Renal cortical epithelial cell (primary cell): Measurements from ENCODE around the gene LGALS9. TPM values are rescaled to one million over a fixed set of nuclear protein-coding genes. Genes with fewer than 3 reads are reported as not detected.

ENCODE experiments used
- DNase-seq: peaks from one replicate; pipeline ENCODE4 v3.0.0-alpha.2; 2011; ENCODE audit warnings: low read depth
- total RNA-seq: library from RNA; depleted of rRNA; stranded (reverse); fragments of >200 nt; gene quantifications from 2 replicates; pipeline ENCODE4 v1.2.3, GENCODE V29; 2014

The LGALS9 gene
- 2.3 and 6.1 TPM in 2 replicates for total RNA-seq

GRCh38 chr17:27630607-27631410, at the start of gene LGALS9:
Gene LGALS9 (plus strand): TSS chr17:27631188. CDS start chr17:27631266, 78 bp downstream.
- peak; percentile 35 for DNase-seq

GRCh38 chr17:27582696-27583095, 48.3 kb upstream of the LGALS9 start:
- DNase-seq: no peak

- no peak for DNase-seq
Observed at GRCh38 chr17:27585153-27585681, 45.8 kb upstream of the LGALS9 start.

- DNase-seq: no peak
Observed at GRCh38 chr17:27585792-27586191, 45.2 kb upstream of the LGALS9 start.

- no peak for DNase-seq
Observed at GRCh38 chr17:27586203-27586721, 44.7 kb upstream of the LGALS9 start.

- DNase-seq: no peak
Observed at GRCh38 chr17:27588354-27588753, 42.6 kb upstream of the LGALS9 start.

- DNase-seq: no peak
Observed at GRCh38 chr17:27590864-27591263, 40.1 kb upstream of the LGALS9 start.

- no peak for DNase-seq
Observed at GRCh38 chr17:27591986-27592385, 39.0 kb upstream of the LGALS9 start.

- DNase-seq: no peak
Observed at GRCh38 chr17:27593232-27593856, 37.6 kb upstream of the LGALS9 start.

GRCh38 chr17:27593857-27594255, 37.1 kb upstream of the LGALS9 start:
- DNase-seq: no peak

- DNase-seq: no peak
Observed at GRCh38 chr17:27595208-27595607, 35.8 kb upstream of the LGALS9 start.

- DNase-seq: no peak
Observed at GRCh38 chr17:27596096-27596495, 34.9 kb upstream of the LGALS9 start.

GRCh38 chr17:27596566-27597187, 34.3 kb upstream of the LGALS9 start:
- no peak for DNase-seq

GRCh38 chr17:27597188-27597580, 33.8 kb upstream of the LGALS9 start:
- DNase-seq: no peak

- DNase-seq: no peak
Observed at GRCh38 chr17:27597783-27598320, 33.1 kb upstream of the LGALS9 start.

GRCh38 chr17:27598337-27599050, 32.5 kb upstream of the LGALS9 start:
- DNase-seq: no peak

GRCh38 chr17:27600471-27600870, 30.5 kb upstream of the LGALS9 start:
- peak; percentile 29 for DNase-seq

GRCh38 chr17:27601069-27601974, 29.7 kb upstream of the LGALS9 start:
- peak; percentile 54 for DNase-seq

- no peak for DNase-seq
Observed at GRCh38 chr17:27601975-27602302, 29.0 kb upstream of the LGALS9 start.

- DNase-seq: peak; percentile 58
Observed at GRCh38 chr17:27602721-27603420, 28.1 kb upstream of the LGALS9 start.
